Measurements from ENCODE around the gene ZNF597. TPM values are rescaled to one million over a fixed set of nuclear protein-coding genes. Genes with fewer than 3 reads are reported as not detected.

Gene ZNF597
- total RNA-seq, 1 experiment from 2014 or later = 2.2 TPM

DNA sequence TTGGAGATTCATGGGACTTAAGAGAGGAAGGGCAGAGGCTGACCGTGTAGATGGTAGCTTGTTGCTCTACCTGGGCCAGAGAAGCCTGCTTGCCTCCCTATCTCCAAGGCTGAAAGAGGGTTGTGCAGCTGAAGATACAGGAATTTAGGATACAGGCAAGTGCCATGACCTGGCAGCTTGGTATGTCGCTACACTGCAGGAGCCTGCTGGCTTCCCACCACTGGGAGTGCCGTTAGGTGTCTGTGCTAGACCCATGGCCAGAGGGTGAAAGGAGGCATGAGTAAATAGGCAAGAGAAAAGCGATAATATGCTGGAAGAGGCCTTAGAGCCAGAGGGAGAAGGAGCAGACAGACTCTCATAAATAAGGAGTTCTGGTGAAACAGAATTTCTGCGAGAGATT lies 10.8 kb upstream of the ZNF597 start (continued):
- TF ChIP-seq HMGA2 (CRISPR knock-in tag; IDR thresholded peaks at IDR 0.05) (no peak), EMX1 (CRISPR knock-in tag; IDR thresholded peaks at IDR 0.05) (no peak)

DNA sequence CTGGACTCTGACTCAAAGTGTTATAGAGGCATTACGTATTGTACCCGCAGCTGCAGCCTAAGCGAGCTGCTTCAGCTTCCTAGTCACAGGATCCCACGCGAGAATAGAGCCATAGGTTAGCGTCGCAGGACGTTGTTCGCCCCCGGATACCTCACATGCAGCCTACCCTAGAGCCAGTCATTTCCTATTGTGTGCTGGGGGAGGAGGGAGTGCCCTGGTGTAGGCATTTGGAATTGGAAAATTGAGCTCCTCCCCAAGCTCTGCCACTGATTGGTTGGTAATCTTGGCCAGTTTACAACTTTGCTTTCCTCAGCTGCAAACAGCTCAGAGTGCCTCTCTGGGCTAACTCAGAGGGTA lies 706 bp upstream of the ZNF597 start:
- DNase-seq (ENCODE audit: low spot score) = no peak
- Mint-ChIP-seq H3K27me3 (ENCODE audit: low read depth) (no peaks in the 10 kb centered on the region; the same call in 1 of the 2 replicates), H3K4me1 (0 out of 2 replicates have a peak, but pooled peaks cover 6% of the 10 kb centered on the region), H3K9me3 (peaks cover 20% of the 10 kb centered on the region), H3K36me3 (peaks cover 33% of the 10 kb centered on the region), H3K4me3 (peak overlapping the region; percentile 97), H3K27ac (peak overlapping the region; percentile 89)
- CTCF ChIA-PET = interaction anchor here (1.0 to 1.8 kb wide), 6 partner anchors 11 to 292 kb away, joined by 3 to 13 read pairs (median 4); partner anchors contain the start of genes ZNF174 and ZSCAN32
- POLR2A ChIA-PET = interaction anchor here (1.1 to 1.6 kb wide), 3 partner anchors 15 to 109 kb away, joined by 3 to 10 read pairs (median 4); partner anchors contain the start of genes ZNF174 and ZSCAN32
- peak; percentile 77 for ATAC-seq
- TF ChIP-seq SP1 (CRISPR knock-in tag; conservative IDR thresholded peaks at IDR 0.05) (no peak), ZNF317 (CRISPR knock-in tag; IDR thresholded peaks at IDR 0.05; ENCODE audit: borderline replicate concordance, low read depth) (no peak), CREM (CRISPR knock-in tag; IDR thresholded peaks at IDR 0.05) (no peak), CBFB (CRISPR knock-in tag; IDR thresholded peaks at IDR 0.05; ENCODE audit: low read depth) (no peak)
- TF ChIP-seq, protein P1, sequence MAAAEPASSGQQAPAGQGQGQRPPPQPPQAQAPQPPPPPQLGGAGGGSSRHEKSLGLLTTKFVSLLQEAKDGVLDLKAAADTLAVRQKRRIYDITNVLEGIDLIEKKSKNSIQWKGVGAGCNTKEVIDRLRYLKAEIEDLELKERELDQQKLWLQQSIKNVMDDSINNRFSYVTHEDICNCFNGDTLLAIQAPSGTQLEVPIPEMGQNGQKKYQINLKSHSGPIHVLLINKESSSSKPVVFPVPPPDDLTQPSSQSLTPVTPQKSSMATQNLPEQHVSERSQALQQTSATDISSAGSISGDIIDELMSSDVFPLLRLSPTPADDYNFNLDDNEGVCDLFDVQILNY (CRISPR knock-in tag; IDR thresholded peaks at IDR 0.05) = no peak

DNA sequence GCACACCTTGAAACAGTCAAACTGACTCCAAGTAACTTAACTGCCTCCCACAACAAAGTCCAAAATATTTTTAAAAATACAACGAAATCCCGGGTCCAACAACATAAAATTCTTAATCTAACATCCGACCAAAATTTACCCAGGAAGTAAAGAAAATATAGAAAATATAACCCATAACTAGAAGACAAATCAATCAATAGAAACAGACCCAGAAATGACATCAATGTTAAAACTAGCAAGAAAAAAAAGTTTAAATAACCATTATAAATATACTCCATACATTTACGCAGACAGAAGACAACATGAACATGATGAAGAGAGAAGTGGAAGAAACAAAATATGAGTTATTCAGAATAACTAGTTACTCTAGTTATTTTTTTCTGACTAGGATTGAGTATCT lies 3.7 kb downstream of the ZNF597 start:
- POLR2A ChIA-PET = no interaction called here
- peaks cover 24% of the 10 kb centered on the region for H3K36me3 Mint-ChIP-seq
- ATAC-seq (no peak), DNase-seq (ENCODE audit: low spot score) (no peak)
- CTCF ChIA-PET = no interaction called here
- TF ChIP-seq, protein P2, sequence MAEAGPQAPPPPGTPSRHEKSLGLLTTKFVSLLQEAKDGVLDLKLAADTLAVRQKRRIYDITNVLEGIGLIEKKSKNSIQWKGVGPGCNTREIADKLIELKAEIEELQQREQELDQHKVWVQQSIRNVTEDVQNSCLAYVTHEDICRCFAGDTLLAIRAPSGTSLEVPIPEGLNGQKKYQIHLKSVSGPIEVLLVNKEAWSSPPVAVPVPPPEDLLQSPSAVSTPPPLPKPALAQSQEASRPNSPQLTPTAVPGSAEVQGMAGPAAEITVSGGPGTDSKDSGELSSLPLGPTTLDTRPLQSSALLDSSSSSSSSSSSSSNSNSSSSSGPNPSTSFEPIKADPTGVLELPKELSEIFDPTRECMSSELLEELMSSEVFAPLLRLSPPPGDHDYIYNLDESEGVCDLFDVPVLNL (CRISPR knock-in tag; IDR thresholded peaks at IDR 0.05; ENCODE audit: borderline replicate concordance, low read depth) = no peak
- H3K9me3 Mint-ChIP-seq = peaks cover 20% of the 10 kb centered on the region
- H3K27ac Mint-ChIP-seq = no peak overlapping the region
- no peaks in the 10 kb centered on the region; the same call in 1 of the 2 replicates for H3K27me3 Mint-ChIP-seq (ENCODE audit: low read depth)
- H3K4me3 Mint-ChIP-seq = no peak overlapping the region
- 0 out of 2 replicates have a peak, but pooled peaks cover 6% of the 10 kb centered on the region for H3K4me1 Mint-ChIP-seq

DNA sequence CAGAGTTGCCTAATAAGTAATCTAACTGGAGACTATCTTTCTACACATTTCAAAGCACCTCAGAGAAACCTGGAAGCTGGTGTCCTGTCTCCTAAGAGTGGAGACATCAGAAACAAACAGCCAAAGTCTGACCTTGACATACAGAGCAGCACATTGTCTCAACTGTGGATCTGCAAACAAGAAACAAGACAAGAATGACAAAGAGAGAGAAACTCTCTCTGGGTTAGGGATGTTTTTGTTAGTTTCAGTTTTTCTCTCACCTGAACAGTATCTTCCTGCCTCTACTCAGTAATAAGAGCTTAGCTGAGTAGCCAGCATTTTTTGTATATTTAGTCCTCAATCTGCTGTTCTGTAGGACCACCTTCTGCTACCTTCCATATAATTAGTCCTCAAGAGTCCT lies 8.9 kb downstream of the ZNF597 start:
- ChIA-PET POLR2A (no interaction called here), CTCF (no interaction called here)
- ATAC-seq = no peak
- no peak overlapping the region for H3K4me3 Mint-ChIP-seq
- peaks cover 5% of the 10 kb centered on the region for H3K36me3 Mint-ChIP-seq
- no peak for DNase-seq (ENCODE audit: low spot score)
- H3K4me1 Mint-ChIP-seq = no peaks in the 10 kb centered on the region
- no peak overlapping the region for H3K27ac Mint-ChIP-seq
- H3K9me3 Mint-ChIP-seq = peaks cover 2% of the 10 kb centered on the region; the same call in 1 of the 2 replicates
- H3K27me3 Mint-ChIP-seq (ENCODE audit: low read depth) = no peaks in the 10 kb centered on the region; the same call in 1 of the 2 replicates
- TF ChIP-seq ETV6 (CRISPR knock-in tag; IDR thresholded peaks at IDR 0.05) = no peak
- no peak for TF ChIP-seq HMGA2 (CRISPR knock-in tag; IDR thresholded peaks at IDR 0.05)
- no peak for TF ChIP-seq SP1 (CRISPR knock-in tag; conservative IDR thresholded peaks at IDR 0.05)
- no peak for TF ChIP-seq FOXP1 (CRISPR knock-in tag; IDR thresholded peaks at IDR 0.05; ENCODE audit: borderline replicate concordance)
- TF ChIP-seq RELA (CRISPR knock-in tag; IDR thresholded peaks at IDR 0.05; ENCODE audit: borderline replicate concordance) = no peak
- TF ChIP-seq GABPB1 (CRISPR knock-in tag; IDR thresholded peaks at IDR 0.05) = no peak
- TF ChIP-seq NFATC4 (CRISPR knock-in tag; IDR thresholded peaks at IDR 0.05) = no peak
- TF ChIP-seq, protein P3, sequence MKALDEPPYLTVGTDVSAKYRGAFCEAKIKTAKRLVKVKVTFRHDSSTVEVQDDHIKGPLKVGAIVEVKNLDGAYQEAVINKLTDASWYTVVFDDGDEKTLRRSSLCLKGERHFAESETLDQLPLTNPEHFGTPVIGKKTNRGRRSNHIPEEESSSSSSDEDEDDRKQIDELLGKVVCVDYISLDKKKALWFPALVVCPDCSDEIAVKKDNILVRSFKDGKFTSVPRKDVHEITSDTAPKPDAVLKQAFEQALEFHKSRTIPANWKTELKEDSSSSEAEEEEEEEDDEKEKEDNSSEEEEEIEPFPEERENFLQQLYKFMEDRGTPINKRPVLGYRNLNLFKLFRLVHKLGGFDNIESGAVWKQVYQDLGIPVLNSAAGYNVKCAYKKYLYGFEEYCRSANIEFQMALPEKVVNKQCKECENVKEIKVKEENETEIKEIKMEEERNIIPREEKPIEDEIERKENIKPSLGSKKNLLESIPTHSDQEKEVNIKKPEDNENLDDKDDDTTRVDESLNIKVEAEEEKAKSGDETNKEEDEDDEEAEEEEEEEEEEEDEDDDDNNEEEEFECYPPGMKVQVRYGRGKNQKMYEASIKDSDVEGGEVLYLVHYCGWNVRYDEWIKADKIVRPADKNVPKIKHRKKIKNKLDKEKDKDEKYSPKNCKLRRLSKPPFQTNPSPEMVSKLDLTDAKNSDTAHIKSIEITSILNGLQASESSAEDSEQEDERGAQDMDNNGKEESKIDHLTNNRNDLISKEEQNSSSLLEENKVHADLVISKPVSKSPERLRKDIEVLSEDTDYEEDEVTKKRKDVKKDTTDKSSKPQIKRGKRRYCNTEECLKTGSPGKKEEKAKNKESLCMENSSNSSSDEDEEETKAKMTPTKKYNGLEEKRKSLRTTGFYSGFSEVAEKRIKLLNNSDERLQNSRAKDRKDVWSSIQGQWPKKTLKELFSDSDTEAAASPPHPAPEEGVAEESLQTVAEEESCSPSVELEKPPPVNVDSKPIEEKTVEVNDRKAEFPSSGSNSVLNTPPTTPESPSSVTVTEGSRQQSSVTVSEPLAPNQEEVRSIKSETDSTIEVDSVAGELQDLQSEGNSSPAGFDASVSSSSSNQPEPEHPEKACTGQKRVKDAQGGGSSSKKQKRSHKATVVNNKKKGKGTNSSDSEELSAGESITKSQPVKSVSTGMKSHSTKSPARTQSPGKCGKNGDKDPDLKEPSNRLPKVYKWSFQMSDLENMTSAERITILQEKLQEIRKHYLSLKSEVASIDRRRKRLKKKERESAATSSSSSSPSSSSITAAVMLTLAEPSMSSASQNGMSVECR (CRISPR knock-in tag; IDR thresholded peaks at IDR 0.05; ENCODE audit: borderline replicate concordance) = no peak
- no peak for TF ChIP-seq ZNF396 (CRISPR knock-in tag; IDR thresholded peaks at IDR 0.05; ENCODE audit: borderline replicate concordance)
- no peak for TF ChIP-seq GRHL2 (CRISPR knock-in tag; IDR thresholded peaks at IDR 0.05; ENCODE audit: insufficient replicate concordance, severe bottlenecking)
- no peak for TF ChIP-seq EMX1 (CRISPR knock-in tag; IDR thresholded peaks at IDR 0.05)
- TF ChIP-seq, protein P4, sequence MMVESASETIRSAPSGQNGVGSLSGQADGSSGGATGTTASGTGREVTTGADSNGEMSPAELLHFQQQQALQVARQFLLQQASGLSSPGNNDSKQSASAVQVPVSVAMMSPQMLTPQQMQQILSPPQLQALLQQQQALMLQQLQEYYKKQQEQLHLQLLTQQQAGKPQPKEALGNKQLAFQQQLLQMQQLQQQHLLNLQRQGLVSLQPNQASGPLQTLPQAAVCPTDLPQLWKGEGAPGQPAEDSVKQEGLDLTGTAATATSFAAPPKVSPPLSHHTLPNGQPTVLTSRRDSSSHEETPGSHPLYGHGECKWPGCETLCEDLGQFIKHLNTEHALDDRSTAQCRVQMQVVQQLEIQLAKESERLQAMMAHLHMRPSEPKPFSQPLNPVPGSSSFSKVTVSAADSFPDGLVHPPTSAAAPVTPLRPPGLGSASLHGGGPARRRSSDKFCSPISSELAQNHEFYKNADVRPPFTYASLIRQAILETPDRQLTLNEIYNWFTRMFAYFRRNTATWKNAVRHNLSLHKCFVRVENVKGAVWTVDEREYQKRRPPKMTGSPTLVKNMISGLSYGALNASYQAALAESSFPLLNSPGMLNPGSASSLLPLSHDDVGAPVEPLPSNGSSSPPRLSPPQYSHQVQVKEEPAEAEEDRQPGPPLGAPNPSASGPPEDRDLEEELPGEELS (CRISPR knock-in tag; IDR thresholded peaks at IDR 0.05) = no peak
- no peak for TF ChIP-seq NFYB (CRISPR knock-in tag; conservative IDR thresholded peaks at IDR 0.05; ENCODE audit: low read depth)
- TF ChIP-seq, protein P5, sequence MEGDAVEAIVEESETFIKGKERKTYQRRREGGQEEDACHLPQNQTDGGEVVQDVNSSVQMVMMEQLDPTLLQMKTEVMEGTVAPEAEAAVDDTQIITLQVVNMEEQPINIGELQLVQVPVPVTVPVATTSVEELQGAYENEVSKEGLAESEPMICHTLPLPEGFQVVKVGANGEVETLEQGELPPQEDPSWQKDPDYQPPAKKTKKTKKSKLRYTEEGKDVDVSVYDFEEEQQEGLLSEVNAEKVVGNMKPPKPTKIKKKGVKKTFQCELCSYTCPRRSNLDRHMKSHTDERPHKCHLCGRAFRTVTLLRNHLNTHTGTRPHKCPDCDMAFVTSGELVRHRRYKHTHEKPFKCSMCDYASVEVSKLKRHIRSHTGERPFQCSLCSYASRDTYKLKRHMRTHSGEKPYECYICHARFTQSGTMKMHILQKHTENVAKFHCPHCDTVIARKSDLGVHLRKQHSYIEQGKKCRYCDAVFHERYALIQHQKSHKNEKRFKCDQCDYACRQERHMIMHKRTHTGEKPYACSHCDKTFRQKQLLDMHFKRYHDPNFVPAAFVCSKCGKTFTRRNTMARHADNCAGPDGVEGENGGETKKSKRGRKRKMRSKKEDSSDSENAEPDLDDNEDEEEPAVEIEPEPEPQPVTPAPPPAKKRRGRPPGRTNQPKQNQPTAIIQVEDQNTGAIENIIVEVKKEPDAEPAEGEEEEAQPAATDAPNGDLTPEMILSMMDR (IDR thresholded peaks at IDR 0.05) = no peak
- TF ChIP-seq SMAD3 (CRISPR knock-in tag; IDR thresholded peaks at IDR 0.05; ENCODE audit: borderline replicate concordance) = no peak
- no peak for TF ChIP-seq GTF2I (CRISPR knock-in tag; conservative IDR thresholded peaks at IDR 0.05)

All from WTC11 (cell line).